HG02840 (cell line): Measurements from ENCODE around the gene ACTN1.

Experiments used
- ATAC-seq: cut with Tn5 transposase; IDR thresholded peaks from one replicate; pipeline ENCODE4 v1.9.1; 2021; ENCODE audit warnings: mild to moderate bottlenecking, moderate library complexity, moderate number of reproducible peaks; ENCODE audit not compliant: unreplicated experiment, low FRiP score

Gene ACTN1

GRCh38 chr14:68922201-68922621 is 56.9 kb downstream of the ACTN1 start:
- ATAC-seq: no peak

- ATAC-seq: no peak
Measured at GRCh38 chr14:68921666-68922065, 57.4 kb downstream of the ACTN1 start.

- ATAC-seq: no peak
Measured at GRCh38 chr14:68921049-68921448, 58.1 kb downstream of the ACTN1 start.

- no peak for ATAC-seq
Measured at GRCh38 chr14:68919129-68919927, 59.8 kb downstream of the ACTN1 start.

GRCh38 chr14:68918612-68919011 is 60.5 kb downstream of the ACTN1 start:
- no peak for ATAC-seq

- no peak for ATAC-seq
Measured at GRCh38 chr14:68916358-68916941, 62.7 kb downstream of the ACTN1 start.

- no peak for ATAC-seq
Measured at GRCh38 chr14:68913516-68913915, 65.6 kb downstream of the ACTN1 start.

- no peak for ATAC-seq
Measured at GRCh38 chr14:68911594-68912227, 67.4 kb downstream of the ACTN1 start.

GRCh38 chr14:68910540-68910939 is 68.6 kb downstream of the ACTN1 start:
- ATAC-seq: no peak

GRCh38 chr14:68908803-68909202 is 70.3 kb downstream of the ACTN1 start:
- ATAC-seq: no peak

- no peak for ATAC-seq
Measured at GRCh38 chr14:68908201-68908600, 70.9 kb downstream of the ACTN1 start.

GRCh38 chr14:68906439-68906838 is 72.7 kb downstream of the ACTN1 start:
- ATAC-seq: no peak

GRCh38 chr14:68905107-68905895 is 73.8 kb downstream of the ACTN1 start:
- ATAC-seq: no peak

- no peak for ATAC-seq
Measured at GRCh38 chr14:68902357-68902756, 76.7 kb downstream of the ACTN1 start.

- ATAC-seq: no peak
Measured at GRCh38 chr14:68899033-68899603, 80.0 kb downstream of the ACTN1 start.

GRCh38 chr14:68898248-68899032 is 80.7 kb downstream of the ACTN1 start:
- no peak for ATAC-seq

GRCh38 chr14:68897559-68898155 is 81.4 kb downstream of the ACTN1 start:
- no peak for ATAC-seq

GRCh38 chr14:68896132-68896531 is 83.0 kb downstream of the ACTN1 start:
- ATAC-seq: no peak
